Kidney (tissue), 14 donors: ENCODE measurements around the gene MAPKBP1. TPM values are rescaled to one million over a fixed set of nuclear protein-coding genes. Genes with fewer than 3 reads are reported as not detected.

Source experiments
- DNase-seq, 5 donors: peaks; one replicate each; pipeline ENCODE4 v3.0.0-alpha.2; 2013 to 2020
- FAIRE-seq: peaks from 2 replicates; lab custom pipeline; 2012; peaks lifted over from hg19 to GRCh38; lab: Jason Lieb, UNC
- H3K27ac ChIP-seq, 2 donors: one replicate each; pipeline ENCODE4 v1.7.0; 2013; ENCODE audit warnings: low read depth in 2 of 2, low read length in 2 of 2, inconsistent platforms in 1 of 2
- H3K27me3 ChIP-seq: one replicate; pipeline ENCODE4 v1.7.1; 2013; ENCODE audit warnings: low read length, inconsistent platforms; ENCODE audit not compliant: control insufficient read depth, insufficient read depth
- H3K36me3 ChIP-seq, 3 donors: one replicate each; pipeline versions ENCODE4 v1.7.0 to v1.7.1; 2013; ENCODE audit warnings: low read length in 3 of 3, control low read depth in 1 of 3, inconsistent platforms in 1 of 3; ENCODE audit not compliant: insufficient read depth in 3 of 3, control insufficient read depth in 2 of 3
- H3K4me1 ChIP-seq, 3 donors: one replicate each; pipeline versions ENCODE4 v1.7.0 to v1.7.1; 2013; ENCODE audit warnings: low read length in 3 of 3, inconsistent platforms in 1 of 3, low read depth in 1 of 3; ENCODE audit not compliant: control insufficient read depth in 2 of 3, insufficient read depth in 2 of 3
- H3K4me3 ChIP-seq, 3 donors: one replicate each; pipeline versions ENCODE4 v1.7.0 to v1.8.1; 2013; ENCODE audit warnings: low read length in 3 of 3, control low read depth in 1 of 3, inconsistent platforms in 1 of 3
- H3K9ac ChIP-seq, 3 donors: one replicate each; pipeline versions ENCODE4 v1.7.0 to v1.7.1; 2013; ENCODE audit warnings: low read length in 3 of 3, control low read depth in 1 of 3, inconsistent platforms in 1 of 3
- H3K9me3 ChIP-seq, 3 donors: one replicate each; pipeline versions ENCODE4 v1.7.0 to v1.7.1; 2013; ENCODE audit warnings: low read length in 3 of 3, control low read depth in 1 of 3, inconsistent platforms in 1 of 3; ENCODE audit not compliant: control insufficient read depth in 2 of 3, insufficient read depth in 1 of 3
- CTCF ChIP-seq: IDR thresholded peaks from 3 replicates; pipeline ENCODE4 v1.5.1; 2012; ENCODE audit warnings: mild to moderate bottlenecking, moderate library complexity, borderline replicate concordance; ENCODE audit not compliant: insufficient read depth; ENCODE audit errors: extremely low read depth
- intact Hi-C: fragments of 100-400 bp; cut with DNase I; formaldehyde crosslinking; loops from one replicate; pipeline ENCODE4 v1.11.1; 2022
- polyA plus RNA-seq: library from polyadenylated mRNA; stranded (reverse); fragments of 350-450 nt; fragmentation: Illumina TruSeq; extraction: RNeasy Lipid Tissue Mini Kit (QIAGEN cat#74804); gene quantifications from one replicate; pipeline ENCODE4 v1.2.3, GENCODE V29; 2014; ENCODE audit warnings: low read depth, low replicate concordance; ENCODE audit not compliant: insufficient read depth
- total RNA-seq: library from RNA; stranded (reverse); fragmentation: NEBNext Ultra II Directional; extraction: Animal tissue kit (Norgen Biotek cat#: 25700); gene quantifications from one replicate; pipeline ENCODE4 v1.2.1, GENCODE V29; 2021
- donor health status: control.
- donor health status: control.
- donor health status: control.
- donor health status: control.
- donor health status: control.
- donor health status: DM: yes; HTN: yes; CAD: no.
- donor health status: Normal renal cell carcinoma (clear cell type).

MAPKBP1 gene
- total and polyA plus RNA-seq, 2 donors from 2014 or later, result 3.7 to 28.6 TPM

- no peak overlapping the region for H3K4me3 ChIP-seq
- FAIRE-seq (no peak), DNase-seq (no peak)
- H3K9me3 ChIP-seq, result no peaks in the 10 kb centered on the region
- no peak for TF ChIP-seq CTCF
- intact Hi-C loops, result loop anchor here (5.0 kb wide), 1 partner anchor 37 kb away; the partner anchor contains the start of gene MAPKBP1
- H3K27me3 ChIP-seq, result no peaks in the 10 kb centered on the region
- no peak overlapping the region for H3K9ac ChIP-seq
- H3K36me3 ChIP-seq, result peaks cover 0 to 5% (median 2%) of the 10 kb centered on the region in 3 donors
- no peak overlapping the region for H3K27ac ChIP-seq
- H3K4me1 ChIP-seq, result peaks cover 0 to 14% (median 10%) of the 10 kb centered on the region in 3 donors
Observed at GRCh38 chr15:41809526-41810220, 35.4 kb downstream of the MAPKBP1 start.

- no peaks in the 10 kb centered on the region for H3K27me3 ChIP-seq
- intact Hi-C loops, result loop anchor here (5.0 kb wide), 1 partner anchor 39 kb away; the partner anchor contains the start of gene MAPKBP1
- no peak overlapping the region for H3K4me3 ChIP-seq
- no peaks in the 10 kb centered on the region for H3K9me3 ChIP-seq
- no peak overlapping the region for H3K9ac ChIP-seq
- peaks cover 0 to 9% (median 5%) of the 10 kb centered on the region in 3 donors for H3K36me3 ChIP-seq
- peaks cover 0 to 5% (median 0%) of the 10 kb centered on the region in 3 donors for H3K4me1 ChIP-seq
- no peak for DNase-seq
- FAIRE-seq, result no peak
- no peak for TF ChIP-seq CTCF
- H3K27ac ChIP-seq, result no peak overlapping the region
Observed at GRCh38 chr15:41810651-41811431, 36.6 kb downstream of the MAPKBP1 start.

GRCh38 chr15:41811432-41812195 is 37.3 kb downstream of the MAPKBP1 start:
- Histone ChIP-seq H3K4me1 (peaks cover 0 to 2% (median 0%) of the 10 kb centered on the region in 3 donors), H3K27ac (no peak overlapping the region), H3K27me3 (no peaks in the 10 kb centered on the region), H3K9ac (no peak overlapping the region), H3K4me3 (no peak overlapping the region), H3K9me3 (no peaks in the 10 kb centered on the region), H3K36me3 (peaks cover 0 to 9% (median 5%) of the 10 kb centered on the region in 3 donors)
- DNase-seq, result peak; percentile 84 to 93 (median 88)
- intact Hi-C loops, result loop anchor here (5.0 kb wide), 1 partner anchor 39 kb away; the partner anchor contains the start of gene MAPKBP1
- TF ChIP-seq CTCF, result peak; percentile 89
- no peak for FAIRE-seq
